A549 (cell line): ENCODE results near the gene SLC34A1. TPM values are rescaled to one million over a fixed set of nuclear protein-coding genes. Genes with fewer than 3 reads are reported as not detected.

Experiments
- ATAC-seq, 2 experiments: fragments of 200-7000 bp in 1 of 2; fragments of >200 bp in 1 of 2; cut with Nextera tagmentation in 1 of 2; cut with Tn5 transposase in 1 of 2; 3 replicates each; pipeline versions ENCODE4 v1.8.0 to v1.9.1; 2018 to 2020; ENCODE audit warnings: mild to moderate bottlenecking in 1 of 2, moderate library complexity in 1 of 2
- CTCF ChIA-PET: fragments of 300-600 bp; sonication (Branson Sonifier 250); formaldehyde crosslinking; extraction: SDS; loops from one replicate; lab custom pipeline; 2021; ENCODE audit warnings: antibody characterized with exemption, inconsistent platforms; lab: Yijun Ruan, JAX
- POLR2A ChIA-PET: fragments of 350-600 bp; formaldehyde crosslinking; extraction: SDS; loops from one replicate; lab custom pipeline; 2021; ENCODE audit warnings: antibody characterized with exemption, inconsistent platforms; lab: Yijun Ruan, JAX
- DNase-seq, 2 experiments: peaks; one replicate each; pipeline versions ENCODE4 v3.0.0 to v3.0.0-alpha.2; 2011 to 2016; ENCODE audit warnings: low read depth in 1 of 2, low spot score in 1 of 2
- FAIRE-seq: peaks from 2 replicates; lab custom pipeline; 2011; peaks lifted over from hg19 to GRCh38; lab: Jason Lieb, UNC
- H3K27ac ChIP-seq, 2 experiments: fragments of >200 bp; sonication (Bioruptor Twin); formaldehyde crosslinking; 3 replicates each; pipeline ENCODE4 v1.5.1; 2016 to 2017
- H3K4me1 ChIP-seq: fragments of >200 bp; sonication (Bioruptor Twin); formaldehyde crosslinking; 3 replicates; pipeline ENCODE4 v1.6.1; 2016
- H3K4me2 ChIP-seq: fragments of >200 bp; sonication (Bioruptor Twin); formaldehyde crosslinking; 3 replicates; pipeline ENCODE4 v1.6.1; 2016
- H3K4me3 ChIP-seq: fragments of >200 bp; sonication (Bioruptor Twin); formaldehyde crosslinking; 3 replicates; pipeline ENCODE4 v1.5.1; 2016
- H3K9me3 ChIP-seq: fragments of >200 bp; sonication (Bioruptor Twin); formaldehyde crosslinking; 3 replicates; pipeline ENCODE4 v1.6.1; 2016
- CBX2 ChIP-seq: fragments of 200-600 bp; sonication (generic); IDR thresholded peaks from 2 replicates; pipeline ENCODE4 v1.6.1; 2016; ENCODE audit warnings: low read depth, mild to moderate bottlenecking, borderline replicate concordance
- CBX8 ChIP-seq: fragments of 200-600 bp; sonication (generic); IDR thresholded peaks from 2 replicates; pipeline ENCODE4 v1.6.1; 2016
- CEBPB ChIP-seq, 2 experiments: fragments of >200 bp in 1 of 2; sonication (Bioruptor Twin) in 1 of 2; formaldehyde crosslinking in 1 of 2; IDR thresholded peaks; 2 replicates each; pipeline ENCODE4 v1.6.1; 2012 to 2016
- CHD2 ChIP-seq: fragments of 150-350 bp; IDR thresholded peaks from 2 replicates; pipeline ENCODE4 v1.6.1; 2014; ENCODE audit warnings: low read length; ENCODE audit not compliant: partially characterized antibody
- CTCF ChIP-seq: fragments of >200 bp; sonication (Bioruptor Twin); formaldehyde crosslinking; IDR thresholded peaks from 3 replicates; pipeline ENCODE4 v1.5.1; 2016
- EHF ChIP-seq: fragments of 250-450 bp; sonication (Bioruptor Pico); IDR thresholded peaks from 2 replicates; pipeline ENCODE4 v1.5.0; 2020; ENCODE audit warnings: mild to moderate bottlenecking
- ELK1 ChIP-seq: fragments of 150-350 bp; IDR thresholded peaks from 2 replicates; pipeline ENCODE4 v1.6.1; 2014; ENCODE audit warnings: low read depth, mild to moderate bottlenecking, low read length
- ESRRA ChIP-seq: fragments of 150-350 bp; IDR thresholded peaks from 2 replicates; pipeline ENCODE4 v1.6.1; 2014; ENCODE audit warnings: mild to moderate bottlenecking, low read length, borderline replicate concordance
- FOSB ChIP-seq: fragments of 250-450 bp; sonication (Bioruptor Pico); IDR thresholded peaks from 2 replicates; pipeline ENCODE4 v1.5.0; 2020; ENCODE audit warnings: mild to moderate bottlenecking, moderate library complexity
- HDAC2 ChIP-seq: fragments of 200-600 bp; sonication (generic); IDR thresholded peaks from 2 replicates; pipeline ENCODE4 v1.6.1; 2016
- HES2 ChIP-seq: fragments of >200 bp; sonication (Bioruptor Twin); formaldehyde crosslinking; IDR thresholded peaks from 2 replicates; pipeline ENCODE4 v1.6.1; 2016
- HEYL ChIP-seq: fragments of 250-450 bp; sonication (Bioruptor Pico); IDR thresholded peaks from 2 replicates; pipeline ENCODE4 v1.8.0; 2021; ENCODE audit warnings: mild to moderate bottlenecking, moderate library complexity
- HOXB5 ChIP-seq: fragments of 250-450 bp; sonication (Bioruptor Pico); IDR thresholded peaks from 2 replicates; pipeline ENCODE4 v1.5.0; 2020; ENCODE audit warnings: mild to moderate bottlenecking, moderate library complexity
- JUN ChIP-seq, 2 experiments: fragments of >200 bp; sonication (Bioruptor Twin); formaldehyde crosslinking; IDR thresholded peaks; 2 replicates in 1 of 2; 3 replicates in 1 of 2; pipeline ENCODE4 v1.6.1; 2016 to 2017
- KDM1A ChIP-seq: fragments of 200-600 bp; sonication (generic); IDR thresholded peaks from 2 replicates; pipeline ENCODE4 v1.6.1; 2016; ENCODE audit warnings: low read depth, mild to moderate bottlenecking
- KDM5A ChIP-seq: fragments of 200-600 bp; sonication (generic); IDR thresholded peaks from 2 replicates; pipeline ENCODE4 v1.6.1; 2016; ENCODE audit warnings: antibody characterized with exemption, mild to moderate bottlenecking
- MYC ChIP-seq: IDR thresholded peaks from 2 replicates; pipeline ENCODE4 v1.6.1; 2012; ENCODE audit warnings: mild to moderate bottlenecking, inconsistent platforms, low read length, improper control_type of control experiment, borderline replicate concordance
- NPAS2 ChIP-seq: fragments of 250-450 bp; sonication (Bioruptor Pico); IDR thresholded peaks from 2 replicates; pipeline ENCODE4 v1.8.0; 2022; ENCODE audit warnings: mild to moderate bottlenecking, moderate library complexity, borderline replicate concordance
- POLR2A ChIP-seq: IDR thresholded peaks from 2 replicates; pipeline ENCODE4 v1.6.1; 2012; ENCODE audit warnings: mild to moderate bottlenecking, low read length
- POLR2AphosphoS2 ChIP-seq: conservative IDR thresholded peaks from 2 replicates; pipeline ENCODE4 v1.6.1; 2012; ENCODE audit warnings: low read length, improper control_type of control experiment, inconsistent platforms
- RARB ChIP-seq: fragments of 250-450 bp; sonication (Bioruptor Pico); IDR thresholded peaks from 2 replicates; pipeline ENCODE4 v1.8.0; 2021; ENCODE audit warnings: mild to moderate bottlenecking, moderate library complexity
- RFX5 ChIP-seq: fragments of 450-650 bp; IDR thresholded peaks from 2 replicates; pipeline ENCODE4 v1.7.1; 2014; ENCODE audit warnings: antibody characterized with exemption, mild to moderate bottlenecking, moderate library complexity
- SMC3 ChIP-seq: fragments of >200 bp; sonication (Bioruptor Twin); formaldehyde crosslinking; IDR thresholded peaks from 3 replicates; pipeline ENCODE4 v1.6.1; 2018; ENCODE audit warnings: inconsistent platforms
- SREBF2 ChIP-seq: fragments of 450-650 bp; IDR thresholded peaks from 2 replicates; pipeline ENCODE4 v1.6.1; 2014; ENCODE audit warnings: mild to moderate bottlenecking, moderate library complexity
- TP53 ChIP-seq: fragments of 250-450 bp; sonication (Bioruptor Pico); IDR thresholded peaks from 2 replicates; pipeline ENCODE4 v1.5.0; 2021; ENCODE audit warnings: mild to moderate bottlenecking, moderate library complexity
- WGBS: methylation state at CpG from one replicate; pipeline ENCODE4 v1.1.6; 2017; ENCODE audit errors: missing lambda C conversion rate; 5-methylcytosine and 5-hydroxymethylcytosine counted together
- polyA plus RNA-seq, 4 experiments: library from polyadenylated mRNA; depleted of rRNA in 3 of 4; stranded (reverse); fragments of >200 nt; fragmentation: RNase III in 1 of 4; extraction: RNeasy Plus Mini Kit Qiagen cat#74134 plus additional on column Dnase treatment in 1 of 4; gene quantifications; 2 replicates in 3 of 4; 3 replicates in 1 of 4; pipeline ENCODE4 v1.2.3, GENCODE V29; 2011 to 2017
- TF ChIP-seq, protein P1 (sequence below): IDR thresholded peaks from 2 replicates; pipeline ENCODE4 v1.6.1; 2012

SLC34A1 gene
- polyA plus RNA-seq, 2 of the 4 experiments (the other 2 are of a cell fraction): 0.03 TPM; not detected in 1

DNA sequence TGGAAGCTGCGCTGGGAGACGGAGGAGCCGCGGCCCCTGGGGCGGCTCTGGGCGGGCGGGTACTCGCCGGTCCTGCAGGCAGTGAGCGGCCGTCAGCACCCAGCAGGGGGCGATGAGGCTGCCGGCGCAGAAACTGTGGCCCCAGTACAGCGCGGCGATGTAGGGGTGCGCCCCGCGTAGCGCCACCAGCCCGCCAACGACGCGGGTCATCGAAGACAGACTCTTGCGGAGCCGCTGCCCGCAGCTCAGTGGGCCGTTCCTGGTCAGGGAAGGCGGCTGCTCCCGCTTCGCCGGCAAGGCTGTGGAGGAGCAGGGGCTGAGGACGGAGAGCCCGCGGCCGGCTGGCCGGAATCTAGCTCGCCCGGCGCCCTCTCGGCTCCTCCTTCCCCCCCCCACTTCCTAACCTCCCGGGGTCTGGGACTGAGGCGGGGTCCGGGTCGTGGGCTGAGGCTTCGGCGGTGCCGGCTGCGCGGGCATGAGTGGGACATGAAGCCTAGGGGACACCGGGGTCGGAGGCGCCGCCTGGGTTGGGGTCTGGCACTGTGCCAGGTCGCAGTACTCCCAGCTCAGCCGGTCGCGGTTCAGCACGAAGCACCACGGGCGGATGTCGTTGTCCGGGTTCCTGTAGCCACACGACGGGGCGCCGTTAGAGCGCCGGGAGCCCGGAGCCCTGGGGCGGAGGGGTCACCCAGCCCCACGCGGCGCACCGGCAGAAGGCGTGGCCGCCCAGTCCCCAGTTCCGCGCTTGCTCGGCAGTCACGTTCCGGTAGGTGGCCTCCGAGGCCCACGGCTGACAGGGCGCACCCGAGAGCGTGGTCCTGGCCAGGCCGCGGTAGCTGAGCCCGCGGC is 19.8 kb downstream of the SLC34A1 start (continued):
- TF ChIP-seq ELK1: no peak
- TF ChIP-seq CBX8: no peak
- no peak for TF ChIP-seq CHD2
- peak; percentile 72 for TF ChIP-seq POLR2A
- TF ChIP-seq HES2: no peak
- TF ChIP-seq SMC3: peak; percentile 58
- no peak for TF ChIP-seq FOSB (CRISPR knock-in tag)
- TF ChIP-seq EHF: no peak
- no peak for TF ChIP-seq SREBF2
- peak; percentile 71 for TF ChIP-seq CTCF
- TF ChIP-seq HOXB5 (CRISPR knock-in tag): no peak
- TF ChIP-seq MYC: peak; percentile 85; the same call in 1 of the 2 replicates

GRCh38 chr5:177404641-177405179 is 20.5 kb downstream of the SLC34A1 start:
- Histone ChIP-seq H3K4me1 (peaks cover 11% of the 10 kb centered on the region; the same call in 2 of the 3 replicates), H3K4me2 (peak overlapping the region; percentile 97), H3K9me3 (no peaks in the 10 kb centered on the region), H3K4me3 (peak overlapping the region; percentile 60), H3K27ac (peak overlapping the region; percentile 83 to 92)
- ATAC-seq (no peak), DNase-seq (no peak), FAIRE-seq (no peak)
- 69% methylated on average over 13 of the region's 16 CpGs for WGBS
- 0 out of 2 replicates have a peak, but pooled peaks have one; percentile 11 for TF ChIP-seq TP53 (CRISPR knock-in tag)
- TF ChIP-seq SMC3: no peak; the same call in 2 of the 3 replicates
- ChIA-PET CTCF (interaction anchor here (0.7 to 43.1 kb wide), 28 partner anchors 11 to 385 kb away, joined by 3 to 1107 read pairs (median 8); partner anchors contain the start of genes GRK6, LMAN2, PDLIM7 and PRR7), POLR2A (interaction anchor here (0.8 to 3.9 kb wide), 10 partner anchors 10 to 89 kb away, joined by 3 to 37 read pairs (median 4); partner anchors contain the start of genes GRK6, LMAN2 and PRR7)

DNA sequence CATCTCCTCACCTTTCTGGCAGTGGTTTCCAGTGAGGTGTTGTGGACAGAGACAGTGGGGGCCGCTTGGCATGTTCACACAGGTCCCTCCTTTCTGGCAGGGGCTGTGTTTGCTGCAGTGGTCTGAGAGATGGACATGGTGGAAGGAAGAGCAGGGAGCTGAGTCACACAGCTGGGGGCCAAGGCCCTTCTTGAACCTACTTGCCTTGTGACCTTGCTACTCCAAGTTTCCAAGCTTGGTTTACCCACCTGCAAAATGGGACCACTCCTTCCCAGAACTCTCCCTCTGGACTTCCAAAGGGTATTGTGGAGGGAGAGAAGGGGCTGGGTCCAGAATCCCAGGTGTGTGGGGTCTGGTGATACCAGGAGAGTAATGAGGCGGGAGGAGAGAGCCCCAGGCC is 21.1 kb downstream of the SLC34A1 start:
- 59% methylated on average over 2 of the region's 2 CpGs for WGBS
- POLR2A ChIA-PET: interaction anchor here (3.9 kb wide), 1 partner anchor 21 kb away, joined by 37 read pairs; the partner anchor contains the start of gene GRK6
- Histone ChIP-seq H3K27ac (peak overlapping the region in 1 of 2 experiments; percentile 92; a peak in 4 of 6 replicates), H3K4me3 (no peak overlapping the region)
- CTCF ChIA-PET: interaction anchor here (1.0 to 43.1 kb wide), 13 partner anchors 11 to 292 kb away, joined by 3 to 1107 read pairs (median 28); partner anchors contain the start of genes GRK6, LMAN2, PDLIM7 and PRR7
- TF ChIP-seq HEYL (CRISPR knock-in tag) (no peak), JUN (IDR thresholded peaks at IDR 0.05) (no peak), HOXB5 (CRISPR knock-in tag) (no peak), NPAS2 (CRISPR knock-in tag) (no peak), CEBPB (IDR thresholded peaks at IDR 0.05) (no peak), CTCF (no peak), ESRRA (no peak), SREBF2 (no peak), RFX5 (no peak), MYC (no peak), KDM5A (no peak), RARB (no peak), POLR2AphosphoS2 (no peak), CBX2 (no peak), HDAC2 (no peak), KDM1A (no peak), HES2 (no peak)
- TF ChIP-seq, protein P1, sequence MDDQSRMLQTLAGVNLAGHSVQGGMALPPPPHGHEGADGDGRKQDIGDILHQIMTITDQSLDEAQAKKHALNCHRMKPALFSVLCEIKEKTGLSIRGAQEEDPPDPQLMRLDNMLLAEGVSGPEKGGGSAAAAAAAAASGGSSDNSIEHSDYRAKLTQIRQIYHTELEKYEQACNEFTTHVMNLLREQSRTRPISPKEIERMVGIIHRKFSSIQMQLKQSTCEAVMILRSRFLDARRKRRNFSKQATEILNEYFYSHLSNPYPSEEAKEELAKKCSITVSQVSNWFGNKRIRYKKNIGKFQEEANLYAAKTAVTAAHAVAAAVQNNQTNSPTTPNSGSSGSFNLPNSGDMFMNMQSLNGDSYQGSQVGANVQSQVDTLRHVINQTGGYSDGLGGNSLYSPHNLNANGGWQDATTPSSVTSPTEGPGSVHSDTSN: no peak
- TF ChIP-seq, all 56 proteins: peak for 0
- ATAC-seq (no peak), DNase-seq (no peak), FAIRE-seq (no peak)
- Histone ChIP-seq H3K4me2 (no peak overlapping the region), H3K4me1 (peaks cover 11% of the 10 kb centered on the region; the same call in 2 of the 3 replicates), H3K9me3 (no peaks in the 10 kb centered on the region)
